GM23338 (cell line): ENCODE results near the gene PHYKPL. TPM values are rescaled to one million over a fixed set of nuclear protein-coding genes. Genes with fewer than 3 reads are reported as not detected.

Source experiments
- ATAC-seq: fragments of 200-7000 bp; cut with Tn5 transposase; 3 replicates; pipeline ENCODE4 v1.9.1; 2020
- DNase-seq: peaks from one replicate; pipeline ENCODE4 v3.0.0-alpha.2; 2015; ENCODE audit warnings: low spot score
- H2AFZ ChIP-seq: fragments of 200-600 bp; sonication (generic); 2 replicates; pipeline ENCODE4 v1.8.0; 2016; ENCODE audit warnings: antibody characterized with exemption, mild to moderate bottlenecking, moderate library complexity
- H3F3A ChIP-seq: fragments of 200-600 bp; sonication (generic); replicated peaks from 2 replicates; pipeline ENCODE4 v1.8.0; 2017; ENCODE audit warnings: antibody characterized with exemption, mixed run types, low read depth
- H3K27ac ChIP-seq: fragments of 200-600 bp; sonication (generic); 2 replicates; pipeline ENCODE4 v1.6.1; 2016; ENCODE audit warnings: low read depth
- H3K27me3 ChIP-seq: fragments of 200-600 bp; sonication (generic); 2 replicates; pipeline ENCODE4 v1.8.0; 2016; ENCODE audit warnings: mild to moderate bottlenecking, mixed run types, moderate library complexity; ENCODE audit not compliant: insufficient read depth
- H3K36me3 ChIP-seq: fragments of 200-600 bp; sonication (generic); 2 replicates; pipeline ENCODE4 v1.8.0; 2016; ENCODE audit warnings: mild to moderate bottlenecking; ENCODE audit not compliant: insufficient read depth
- H3K4me1 ChIP-seq: fragments of 200-600 bp; sonication (generic); 2 replicates; pipeline ENCODE4 v1.8.0; 2016; ENCODE audit warnings: mild to moderate bottlenecking, moderate library complexity; ENCODE audit not compliant: insufficient read depth
- H3K4me2 ChIP-seq: fragments of 200-600 bp; sonication (generic); 2 replicates; pipeline ENCODE4 v1.7.1; 2017; ENCODE audit warnings: mixed run types
- H3K4me3 ChIP-seq: fragments of 200-600 bp; sonication (generic); 2 replicates; pipeline ENCODE4 v1.6.1; 2016; ENCODE audit warnings: mixed run types
- H3K79me2 ChIP-seq: fragments of 200-600 bp; sonication (generic); replicated peaks from 2 replicates; pipeline ENCODE4 v1.8.0; 2017; ENCODE audit warnings: mild to moderate bottlenecking; ENCODE audit not compliant: insufficient read depth
- H3K9me2 ChIP-seq: fragments of 200-600 bp; sonication (generic); 2 replicates; pipeline ENCODE4 v1.8.0; 2017; ENCODE audit not compliant: insufficient read depth
- H4K20me1 ChIP-seq: fragments of 200-600 bp; sonication (generic); replicated peaks from 2 replicates; pipeline ENCODE4 v1.8.0; 2017; ENCODE audit warnings: mild to moderate bottlenecking; ENCODE audit not compliant: insufficient read depth
- H3K27ac Mint-ChIP-seq: 2 replicates; pipeline ENCODE4 v1.8.0; 2020; ENCODE audit warnings: inconsistent platforms, mild to moderate bottlenecking, moderate library complexity, mixed read lengths
- H3K27me3 Mint-ChIP-seq: 3 replicates; pipeline ENCODE4 v1.8.0; 2022; ENCODE audit warnings: low read depth, mild to moderate bottlenecking, moderate library complexity, mixed read lengths, inconsistent platforms; ENCODE audit not compliant: insufficient read depth, poor library complexity
- H3K36me3 Mint-ChIP-seq: 3 replicates; pipeline ENCODE4 v1.8.0; 2021; ENCODE audit warnings: low read depth, mild to moderate bottlenecking, inconsistent platforms, moderate library complexity, mixed read lengths
- H3K4me1 Mint-ChIP-seq: 3 replicates; pipeline ENCODE4 v1.8.0; 2020; ENCODE audit warnings: mild to moderate bottlenecking, inconsistent platforms, mixed read lengths
- H3K4me3 Mint-ChIP-seq: 3 replicates; pipeline ENCODE4 v1.8.0; 2021; ENCODE audit warnings: moderate library complexity, mild to moderate bottlenecking, inconsistent platforms, mixed read lengths
- H3K9me3 Mint-ChIP-seq: 3 replicates; pipeline ENCODE4 v1.8.0; 2020; ENCODE audit warnings: moderate library complexity, mild to moderate bottlenecking, inconsistent platforms, mixed read lengths
- CREB1 ChIP-seq: fragments of 250-450 bp; sonication (Bioruptor Pico); IDR thresholded peaks from 2 replicates; pipeline ENCODE4 v1.5.0; 2020; ENCODE audit warnings: low read depth, mild to moderate bottlenecking, moderate library complexity
- CTCF ChIP-seq, 2 experiments: fragments of 200-600 bp in 1 of 2; sonication (generic) in 1 of 2; conservative IDR thresholded peaks; 2 replicates each; pipeline versions ENCODE4 v1.5.1 to v1.6.1; 2016 to 2017; ENCODE audit warnings: antibody characterized with exemption in 2 of 2, low read depth in 2 of 2, mild to moderate bottlenecking in 2 of 2, moderate library complexity in 1 of 2
- ETS1 ChIP-seq: IDR thresholded peaks from 2 replicates; pipeline ENCODE4 v1.6.1; 2016; ENCODE audit warnings: antibody characterized with exemption
- EZH2 ChIP-seq: fragments of 200-600 bp; sonication (generic); IDR thresholded peaks from one replicate; pipeline ENCODE4 v1.8.0; 2017; ENCODE audit warnings: antibody characterized with exemption, mild to moderate bottlenecking, low read depth; ENCODE audit not compliant: unreplicated experiment
- EZH2phosphoT487 ChIP-seq: fragments of 200-600 bp; sonication (generic); IDR thresholded peaks from one replicate; pipeline ENCODE4 v1.8.1; 2018; ENCODE audit warnings: antibody characterized with exemption; ENCODE audit not compliant: unreplicated experiment
- JUNB ChIP-seq: IDR thresholded peaks from one replicate; pipeline ENCODE4 v1.6.1; 2016; ENCODE audit warnings: antibody characterized with exemption; ENCODE audit not compliant: unreplicated experiment
- NANOG ChIP-seq: IDR thresholded peaks from 2 replicates; pipeline ENCODE4 v1.6.1; 2016; ENCODE audit warnings: antibody characterized with exemption, borderline replicate concordance
- POLR2AphosphoS5 ChIP-seq: IDR thresholded peaks from 2 replicates; pipeline ENCODE4 v1.6.1; 2016; ENCODE audit warnings: antibody characterized with exemption, low read depth
- REST ChIP-seq: IDR thresholded peaks from one replicate; pipeline ENCODE4 v1.6.1; 2018; ENCODE audit warnings: antibody characterized with exemption; ENCODE audit not compliant: unreplicated experiment
- STAT1 ChIP-seq: IDR thresholded peaks from one replicate; pipeline ENCODE4 v1.6.1; 2016; ENCODE audit warnings: antibody characterized with exemption; ENCODE audit not compliant: unreplicated experiment
- ZNF114 ChIP-seq: fragments of 250-450 bp; sonication (Bioruptor Pico); IDR thresholded peaks from 2 replicates; pipeline ENCODE4 v1.5.0; 2020; ENCODE audit warnings: mild to moderate bottlenecking, moderate library complexity
- ZNF331 ChIP-seq: fragments of 250-450 bp; sonication (Bioruptor Pico); IDR thresholded peaks from 2 replicates; pipeline ENCODE4 v1.5.0; 2020; ENCODE audit warnings: low read depth, mild to moderate bottlenecking, moderate library complexity
- ZNF462 ChIP-seq: fragments of 250-450 bp; sonication (Bioruptor Pico); IDR thresholded peaks from 2 replicates; pipeline ENCODE4 v1.5.0; 2020; ENCODE audit warnings: mild to moderate bottlenecking, moderate library complexity
- polyA plus RNA-seq: library from polyadenylated mRNA; unstranded; fragments of >200 nt; fragmentation: Nextera tagmentation; extraction: Ambion mirVana; gene quantifications from 2 replicates; pipeline ENCODE4 v1.2.1, GENCODE V29; 2016
- total RNA-seq: library from RNA; depleted of rRNA; stranded (reverse); fragments of >200 nt; shearing (Covaris generic); gene quantifications from 2 replicates; pipeline ENCODE4 v1.2.3, GENCODE V29; 2014

The PHYKPL gene
- total and polyA plus RNA-seq, 2 experiments from 2014 or later, result 15.9 to 20.8 TPM

GRCh38 chr5:178186427-178186826 lies 46.2 kb downstream of the PHYKPL start:
- TF ChIP-seq JUNB (no peak), ZNF331 (CRISPR knock-in tag) (no peak), NANOG (no peak), STAT1 (no peak), CREB1 (no peak), EZH2phosphoT487 (no peak), REST (no peak), ZNF462 (no peak), ZNF114 (CRISPR knock-in tag) (no peak), POLR2AphosphoS5 (no peak), ETS1 (no peak), EZH2 (no peak), CTCF (conservative IDR thresholded peaks at IDR 0.05; ENCODE audit: low read depth in 2 of 2) (no peak)
- H3K4me2 ChIP-seq, result no peak overlapping the region
- 0 out of 2 replicates have a peak overlapping the region, but pooled peaks have one; percentile 0 for H2AFZ ChIP-seq
- H3K36me3 ChIP-seq, result no peaks in the 10 kb centered on the region
- ATAC-seq (no peak), DNase-seq (no peak)
- peaks cover 11% of the 10 kb centered on the region for H3K27me3 Mint-ChIP-seq
- H3K36me3 Mint-ChIP-seq, result peaks cover 17% of the 10 kb centered on the region
- H3K79me2 ChIP-seq, result no peaks in the 10 kb centered on the region
- H3K4me3 Mint-ChIP-seq, result no peak overlapping the region
- H3K27ac Mint-ChIP-seq, result no peak overlapping the region
- H3K4me1 Mint-ChIP-seq, result peaks cover 8% of the 10 kb centered on the region
- no peaks in the 10 kb centered on the region for H3K9me2 ChIP-seq
- H3F3A ChIP-seq, result 0 out of 2 replicates have a peak, but pooled peaks cover 3% of the 10 kb centered on the region
- H4K20me1 ChIP-seq, result no peaks in the 10 kb centered on the region
- peaks cover 12% of the 10 kb centered on the region for H3K4me1 ChIP-seq
- H3K9me3 Mint-ChIP-seq, result peaks cover 25% of the 10 kb centered on the region; the same call in 2 of the 3 replicates
- H3K27ac ChIP-seq, result no peak overlapping the region
- H3K27me3 ChIP-seq, result no peaks in the 10 kb centered on the region
- H3K4me3 ChIP-seq, result no peak overlapping the region
